HG03460 (cell line): ENCODE measurements around the gene DUS1L.

Experiments used
- ATAC-seq: cut with Tn5 transposase; IDR thresholded peaks from one replicate; pipeline ENCODE4 v1.9.1; 2021; ENCODE audit not compliant: unreplicated experiment

The DUS1L gene

DNA sequence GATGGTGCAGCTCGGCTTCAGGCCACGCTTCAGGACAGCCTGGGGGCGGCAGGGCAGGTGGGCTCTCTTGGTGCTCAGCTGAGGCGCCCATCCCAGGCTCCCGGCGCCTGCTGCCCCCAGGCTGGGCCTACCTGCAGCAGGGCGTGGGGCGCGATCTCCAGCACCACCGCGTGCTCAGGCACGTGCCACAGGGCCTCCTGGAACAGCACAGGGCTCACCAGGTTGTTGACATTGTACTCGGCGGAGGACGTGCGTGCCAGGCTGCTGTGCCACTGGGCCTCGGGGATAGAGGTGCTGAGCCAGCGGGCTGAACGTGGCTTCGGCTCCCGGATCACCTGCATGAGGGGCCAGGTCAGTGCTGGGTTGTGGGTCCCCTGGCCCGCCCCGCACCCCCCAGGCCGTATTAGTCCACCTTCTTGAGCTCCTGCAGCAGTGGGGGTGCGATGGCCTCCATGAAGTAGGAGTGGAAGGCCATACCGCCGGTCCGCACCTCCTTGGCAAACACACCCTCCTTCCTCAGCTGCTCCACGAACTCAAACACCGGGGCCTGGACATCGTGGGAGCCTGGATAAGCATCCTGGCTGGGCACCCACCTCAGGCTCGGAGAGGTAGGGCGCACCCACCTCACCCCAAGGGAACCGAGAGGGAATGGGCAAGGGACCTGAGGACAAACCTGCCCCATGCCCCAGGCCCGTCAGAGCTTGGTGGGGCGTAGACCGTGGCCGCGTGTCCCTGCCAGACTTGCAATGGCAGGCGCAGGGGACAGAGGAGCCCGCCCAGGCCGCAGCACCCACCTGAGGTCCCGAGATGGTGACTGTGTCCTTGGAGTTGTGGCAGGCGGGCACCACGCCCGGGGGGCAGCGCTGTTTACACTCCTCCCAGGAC lies 23.5 kb upstream of the DUS1L start:
- no peak for ATAC-seq

DNA sequence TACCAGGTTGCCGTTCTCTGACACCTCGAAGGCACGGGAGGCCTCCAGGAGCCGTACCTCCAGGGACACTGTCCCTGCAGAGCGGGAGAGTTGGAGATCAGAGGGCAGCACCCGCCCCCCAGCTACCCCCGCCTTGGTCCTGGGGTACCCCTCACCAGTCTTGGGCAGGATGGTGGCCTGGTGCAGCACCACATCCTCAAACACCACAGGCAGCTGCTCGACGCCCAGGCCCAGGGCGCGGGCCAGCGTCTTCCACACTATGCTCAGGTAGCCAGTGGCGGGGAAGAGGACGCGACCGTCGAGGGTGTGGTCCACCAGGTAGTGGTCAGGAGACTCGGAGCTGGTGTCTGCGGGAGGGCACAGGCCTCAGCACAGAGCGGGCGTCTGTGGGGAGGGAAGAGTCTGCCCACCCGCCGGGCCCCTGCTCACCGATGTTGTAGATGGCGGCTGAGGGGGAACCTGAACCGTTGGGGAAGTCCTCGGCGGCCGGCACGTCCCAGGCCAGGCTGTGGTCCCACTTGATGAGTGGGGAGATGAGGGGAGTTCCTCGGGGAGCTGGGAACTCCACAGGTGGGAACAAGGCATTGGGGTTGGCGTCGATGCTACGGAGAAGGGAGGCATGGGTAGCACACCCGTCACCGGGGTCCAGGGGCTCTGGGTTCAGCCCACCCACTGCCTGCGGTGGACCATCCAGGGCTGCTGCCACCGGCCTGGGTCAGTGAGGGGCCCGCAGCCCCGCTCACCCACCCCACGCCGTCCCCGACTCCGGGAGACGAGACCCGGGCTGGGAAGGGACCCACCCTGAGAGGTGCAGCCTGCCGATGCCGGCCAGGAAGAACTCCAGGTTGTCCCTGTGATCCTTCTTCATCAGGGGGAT lies 22.6 kb upstream of the DUS1L start:
- ATAC-seq = no peak

GRCh38 chr17:82086941-82087906 lies 21.6 kb upstream of the DUS1L start:
- no peak for ATAC-seq

- ATAC-seq = no peak
Observed at GRCh38 chr17:82085931-82086764, 20.5 kb upstream of the DUS1L start.

DNA sequence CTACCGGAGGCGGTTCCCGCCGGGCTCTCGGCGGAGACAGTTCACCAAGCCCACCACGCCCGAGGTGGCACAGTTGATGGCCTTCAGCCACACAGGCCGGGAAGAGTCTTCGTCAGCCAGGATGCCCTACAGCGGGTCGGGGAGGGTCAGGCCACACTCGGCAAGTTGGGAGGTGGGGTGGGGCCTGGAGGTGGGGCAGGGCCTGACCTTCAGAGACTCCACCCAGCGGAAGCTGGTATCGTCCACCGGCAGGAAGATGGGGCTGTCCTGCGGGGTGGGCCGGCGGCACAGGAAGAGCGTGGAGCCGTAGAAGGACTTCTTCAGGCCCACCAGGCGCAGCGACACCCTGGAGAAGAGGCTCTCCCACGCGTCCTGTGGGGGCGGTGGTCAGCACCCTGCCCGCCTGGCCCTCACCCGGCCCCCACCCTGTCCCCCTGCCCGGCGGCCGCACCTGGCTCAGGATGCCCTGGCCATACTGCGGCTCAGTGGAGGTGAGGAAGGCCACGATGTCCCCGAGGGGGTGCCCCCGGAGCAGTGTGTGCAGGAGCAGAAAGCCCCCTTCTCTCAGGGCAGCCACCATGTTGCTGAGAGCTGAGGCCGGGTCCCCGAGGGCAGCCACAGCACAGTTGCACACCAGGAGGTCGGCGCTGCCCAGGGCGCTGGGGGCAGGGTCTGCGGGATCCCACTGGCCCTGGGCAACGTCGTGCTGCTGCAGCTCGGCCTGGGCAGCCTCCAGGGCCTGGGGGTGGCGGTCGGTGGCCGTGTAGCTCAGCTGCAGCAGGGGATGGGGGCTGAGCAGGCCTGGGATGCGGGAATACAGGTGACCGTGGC lies 19.6 kb upstream of the DUS1L start:
- ATAC-seq = no peak

DNA sequence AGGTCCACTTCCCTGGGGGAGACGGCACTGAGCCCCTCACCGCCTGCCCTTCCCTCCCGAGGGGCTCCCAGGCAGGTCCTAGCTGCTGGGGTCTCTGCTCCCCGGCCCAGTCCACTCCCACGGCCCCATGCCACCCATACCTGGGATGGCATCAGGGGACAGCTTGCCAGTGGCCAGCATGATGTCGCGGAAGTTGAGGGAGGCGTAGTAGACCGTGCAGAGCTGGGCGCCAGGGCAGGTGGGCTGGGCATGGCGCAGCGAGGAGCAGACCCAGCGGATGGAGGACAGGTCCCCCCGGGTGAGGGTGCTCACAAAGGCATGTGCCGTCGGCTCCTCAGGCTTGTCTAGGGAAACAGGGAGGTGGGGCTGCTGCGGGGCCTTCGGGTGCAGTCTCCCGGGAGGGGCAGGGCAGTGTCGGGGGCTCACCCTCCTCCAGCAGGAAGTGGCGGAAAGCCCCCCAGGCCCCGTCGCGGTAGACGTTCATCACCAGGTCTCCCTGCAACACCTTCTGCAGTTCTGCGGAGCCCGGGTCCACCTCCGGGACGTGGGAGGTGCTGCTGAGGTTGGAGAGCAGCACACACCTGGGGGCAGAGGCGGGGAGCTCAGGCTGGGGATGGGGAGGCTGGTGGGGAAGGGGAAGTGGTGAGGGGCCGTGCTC lies 18.9 kb upstream of the DUS1L start:
- no peak for ATAC-seq

DNA sequence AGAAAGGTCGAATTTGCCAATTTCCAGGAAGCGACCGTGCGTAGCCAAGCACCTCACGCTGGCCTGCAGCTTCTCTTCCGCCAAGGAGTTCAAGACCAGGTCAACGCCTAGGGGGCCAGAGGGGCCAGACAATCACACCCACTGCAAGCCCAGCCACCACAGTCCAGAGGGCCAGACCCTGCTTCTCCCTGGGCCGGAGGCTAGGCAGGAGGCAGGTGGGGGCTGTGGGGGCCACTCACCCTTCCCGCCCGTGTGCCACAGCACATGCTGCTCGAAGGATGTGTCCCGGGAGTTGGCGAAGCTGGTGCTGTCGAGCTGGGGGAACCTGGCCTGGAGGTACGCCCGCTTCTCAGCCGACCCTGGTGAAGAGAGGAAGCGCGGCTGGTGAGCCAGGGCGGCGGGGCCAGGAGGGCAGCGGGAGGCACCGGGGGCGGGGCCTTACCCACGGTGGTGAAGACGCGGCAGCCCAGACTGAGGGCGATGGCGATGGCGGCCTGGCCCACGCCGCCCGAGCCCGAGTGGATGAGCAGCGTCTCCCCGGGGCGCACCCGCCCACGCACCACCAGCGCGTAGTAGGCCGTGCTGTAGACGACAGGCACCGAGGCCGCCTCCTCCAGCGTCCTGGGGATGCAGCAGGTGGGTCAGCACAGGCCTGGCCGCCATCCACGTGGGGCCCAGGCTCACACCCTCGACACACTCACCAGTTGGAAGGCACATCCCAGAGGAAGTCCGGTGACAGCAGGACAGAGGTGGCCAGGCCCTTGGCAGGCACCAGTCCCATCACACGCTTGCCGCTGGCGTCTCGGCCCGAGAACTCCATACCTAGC lies 18.1 kb upstream of the DUS1L start:
- ATAC-seq = no peak

DNA sequence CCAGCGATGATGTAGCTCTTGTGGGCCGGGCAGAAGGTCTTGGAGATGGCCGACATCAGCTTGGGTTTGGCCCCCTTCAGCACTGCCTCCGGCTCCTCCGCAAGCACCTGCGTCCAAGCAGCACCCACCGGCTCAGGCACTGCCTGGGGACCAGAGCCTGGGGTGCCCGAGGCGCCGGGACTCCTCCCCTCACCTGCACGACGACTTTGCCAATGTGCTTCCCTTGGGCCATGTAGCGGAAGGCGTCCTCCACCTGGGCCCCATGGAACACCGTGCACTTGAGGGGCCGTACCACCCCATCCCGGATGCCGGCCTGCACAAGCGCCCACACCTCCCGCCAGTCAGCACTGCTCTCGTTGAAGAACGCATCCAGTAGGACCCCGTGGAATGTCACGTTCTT lies 17.4 kb upstream of the DUS1L start:
- no peak for ATAC-seq

DNA sequence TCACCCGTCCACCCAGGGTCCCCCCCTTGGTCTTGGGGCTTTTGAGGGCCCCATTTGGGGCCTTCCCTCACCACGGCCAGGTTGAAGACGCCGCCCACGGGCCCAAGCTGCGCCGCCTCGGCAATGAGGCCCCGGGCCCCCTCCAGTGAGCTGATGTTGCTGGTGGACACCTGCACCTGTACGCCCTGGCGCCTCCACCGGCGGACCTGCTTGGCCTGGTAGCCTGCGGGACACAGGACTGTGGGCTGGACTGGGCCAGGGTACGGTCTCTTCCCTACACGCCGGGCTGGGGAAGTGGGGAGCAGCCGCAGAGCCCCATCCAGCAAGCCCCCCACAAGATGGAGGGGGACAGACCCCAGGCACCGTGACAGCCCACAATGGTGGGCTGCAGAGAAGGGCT lies 16.9 kb upstream of the DUS1L start:
- no peak for ATAC-seq

DNA sequence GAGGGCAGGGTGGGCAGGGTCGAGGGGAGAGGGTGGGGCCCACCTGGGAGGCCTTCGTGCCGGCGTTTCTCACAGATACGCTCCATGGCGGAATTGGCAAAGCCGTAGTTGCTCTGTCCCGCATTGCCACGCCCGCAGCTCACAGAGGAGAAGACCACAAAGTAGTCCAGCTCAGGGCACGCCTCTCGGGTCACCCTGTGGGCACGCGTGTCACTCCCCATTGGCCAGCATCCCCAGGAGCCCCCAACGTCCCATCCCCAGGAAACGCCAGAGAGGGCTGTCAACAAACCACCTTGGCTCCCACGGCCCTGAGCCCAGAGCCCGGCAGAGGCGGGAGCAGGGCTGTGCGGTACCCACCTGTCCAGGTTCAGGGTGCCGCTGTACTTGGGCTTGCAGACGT lies 16.4 kb upstream of the DUS1L start:
- no peak for ATAC-seq

GRCh38 chr17:82081546-82081945 lies 15.9 kb upstream of the DUS1L start:
- ATAC-seq = no peak

GRCh38 chr17:82080789-82081464 lies 15.3 kb upstream of the DUS1L start:
- ATAC-seq = no peak

DNA sequence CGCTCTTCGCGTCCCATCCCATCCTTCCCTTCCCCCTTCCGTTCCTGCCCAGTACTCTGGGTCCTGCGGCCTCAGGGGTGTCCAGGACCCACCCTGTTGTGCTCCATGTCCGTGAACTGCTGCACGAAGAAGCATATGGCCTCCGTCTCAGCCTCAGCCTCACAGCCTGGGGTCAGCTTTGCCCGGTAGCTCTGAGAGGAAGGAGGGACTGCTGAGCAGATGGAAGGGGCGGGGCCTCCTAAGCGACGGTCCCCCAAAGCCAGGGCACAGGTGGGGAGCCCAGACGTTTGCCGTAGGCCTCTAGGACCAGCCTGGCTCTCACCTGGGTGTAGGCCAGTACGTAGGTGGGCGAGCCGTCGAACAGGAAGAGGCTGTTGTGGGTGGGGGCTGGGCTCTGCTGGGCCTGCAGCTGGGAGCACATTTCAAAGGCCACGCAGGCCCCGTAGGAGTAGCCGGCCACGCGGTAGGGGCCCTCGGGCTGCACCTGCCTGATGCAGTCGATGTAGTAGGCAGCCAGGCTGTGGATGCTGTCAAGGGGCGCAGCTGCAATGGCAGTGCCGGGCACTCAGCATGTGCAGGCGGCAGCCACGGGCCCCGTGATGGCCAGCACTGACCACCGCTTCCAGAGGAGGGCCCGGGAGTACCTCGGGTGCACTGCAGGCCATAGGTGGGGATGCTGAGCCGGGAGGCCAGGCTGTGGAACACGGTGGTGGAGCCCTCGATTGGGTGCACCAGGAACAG lies 14.6 kb upstream of the DUS1L start:
- no peak for ATAC-seq

GRCh38 chr17:82079001-82079677 lies 13.5 kb upstream of the DUS1L start:
- ATAC-seq = no peak

- ATAC-seq = no peak
Observed at GRCh38 chr17:82078433-82078832, 12.8 kb upstream of the DUS1L start.
